COLO668 (cell line): ENCODE measurements around the gene LPAR3.

Source experiments
- DNase-seq: peaks from one replicate; lab custom pipeline; 2025; ENCODE audit not compliant: unreplicated experiment; lab: John Stamatoyannopoulos, UW

LPAR3 gene

DNA sequence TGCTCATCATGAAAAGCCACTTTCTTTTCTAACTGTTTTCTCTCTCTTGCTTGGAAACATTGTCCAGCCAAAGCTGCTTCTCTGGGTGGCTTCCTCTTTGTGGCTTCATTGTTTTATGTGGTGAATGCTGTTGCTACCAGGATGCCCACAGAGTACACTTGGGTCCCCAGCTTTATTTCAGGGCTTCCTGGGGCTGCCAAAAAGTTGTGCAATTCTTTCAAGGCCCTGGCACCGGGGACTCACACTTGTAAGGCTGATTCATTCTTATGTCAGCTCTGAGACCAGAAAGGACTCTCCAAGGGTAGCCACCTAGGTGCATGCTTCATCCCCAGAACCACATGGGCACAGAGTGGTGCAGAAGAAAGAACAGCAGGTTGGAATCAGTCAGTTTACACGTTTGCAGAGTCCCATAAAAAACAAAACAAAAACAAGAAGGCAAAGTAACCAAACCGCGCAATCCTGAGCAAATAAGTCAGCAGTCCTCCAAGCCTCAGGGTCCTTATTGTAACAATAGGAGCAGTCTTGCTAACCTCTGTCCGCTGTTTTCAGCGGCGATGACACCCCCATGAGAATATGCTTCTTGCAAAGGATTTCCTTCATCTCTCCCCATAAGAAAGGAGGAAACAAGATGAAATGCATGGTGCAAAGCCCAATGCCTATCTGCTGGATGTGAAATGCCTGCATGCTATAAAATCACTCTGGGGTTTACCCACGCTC is 112.8 kb downstream of the LPAR3 start:
- DNase-seq: no peak

DNA sequence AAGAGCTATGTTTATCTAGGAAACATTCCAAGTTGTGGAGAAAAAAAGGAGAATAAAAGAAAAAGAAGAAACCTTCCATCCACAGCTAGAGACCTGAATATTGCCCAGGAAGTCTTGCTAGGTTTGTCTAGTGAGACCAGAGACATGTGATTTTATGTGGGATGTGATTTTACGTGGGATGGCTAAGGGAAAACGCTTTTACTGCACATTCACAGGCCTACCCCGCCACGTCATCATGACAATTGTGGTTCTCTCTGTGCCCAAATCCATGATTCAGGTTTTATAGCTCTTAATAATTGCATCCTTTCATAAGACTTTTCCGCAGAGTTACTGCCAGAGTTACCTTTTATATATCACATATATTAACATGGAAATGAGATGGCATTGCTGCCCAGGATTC is 116.4 kb downstream of the LPAR3 start:
- DNase-seq: no peak

- DNase-seq: no peak
These were observed 117.5 kb downstream of the LPAR3 start for GRCh38 chr1:84775535-84775920.

DNA sequence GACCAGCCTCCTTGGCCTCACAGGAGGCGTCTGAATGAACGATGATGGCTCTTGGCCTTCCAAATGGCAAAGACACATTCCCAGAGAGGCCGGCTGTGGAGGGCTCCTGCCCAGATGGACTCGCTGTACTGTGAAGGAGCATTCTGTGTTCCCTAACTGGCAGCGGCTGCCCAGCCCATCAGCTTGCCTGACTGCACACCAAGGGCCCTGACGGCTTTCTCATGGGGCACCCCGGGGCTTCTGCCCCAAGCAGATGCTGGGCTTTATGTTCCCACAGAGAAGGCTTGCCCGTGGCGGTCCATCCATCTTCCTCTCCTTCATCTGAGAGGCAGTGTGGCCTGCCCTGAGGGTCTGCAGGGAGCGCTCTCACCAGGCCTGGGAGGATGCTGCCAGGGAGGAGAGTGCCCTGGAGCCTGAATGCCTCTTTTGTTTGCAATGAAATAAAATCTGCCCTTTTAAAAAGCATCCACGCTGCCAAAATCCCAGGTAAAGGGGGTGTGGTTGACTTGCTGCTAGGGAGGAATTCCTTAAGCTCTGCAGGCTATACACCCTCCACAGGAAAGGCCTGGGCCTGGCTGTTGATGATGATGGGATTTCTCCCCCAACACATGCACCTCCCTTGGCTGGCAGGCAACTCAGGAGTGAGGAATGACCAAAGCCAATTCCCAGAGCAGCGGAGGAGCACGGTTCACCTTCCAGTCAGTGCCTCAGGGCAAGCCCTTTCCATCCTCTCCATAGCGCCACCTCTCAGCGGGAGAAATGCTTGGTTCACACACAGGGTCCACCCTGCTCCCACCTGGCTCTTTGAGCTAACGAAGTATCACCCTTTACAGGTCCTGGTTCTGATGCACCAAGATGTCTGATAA is 118.1 kb downstream of the LPAR3 start:
- peak; percentile 37 for DNase-seq

DNA sequence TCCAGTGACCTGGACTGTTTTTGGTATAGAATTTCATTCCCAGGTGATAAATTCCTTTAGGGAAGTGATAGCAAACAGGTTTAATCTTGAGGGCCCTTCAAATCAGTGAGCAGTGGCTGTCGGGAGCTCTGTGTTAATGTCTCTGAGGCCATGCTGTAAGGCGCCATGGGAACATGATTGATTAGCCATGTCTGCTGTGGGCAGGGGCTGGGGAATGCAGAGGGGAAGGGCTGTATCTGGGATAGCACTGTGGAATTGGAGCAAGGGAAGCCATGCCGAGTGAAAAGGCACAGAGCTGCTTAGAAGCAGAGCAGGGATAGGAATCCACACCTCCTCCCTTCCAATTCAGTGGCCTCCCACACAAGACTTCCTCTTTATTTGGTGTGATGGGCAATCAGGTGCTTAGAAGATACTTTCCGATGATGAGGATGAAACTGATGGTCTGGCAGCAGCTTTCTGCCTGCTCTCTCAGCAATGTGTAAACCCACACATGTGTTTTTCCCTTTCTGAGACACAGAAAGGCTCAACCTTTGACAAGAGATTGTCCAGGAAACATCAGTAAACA is 119.0 kb downstream of the LPAR3 start:
- DNase-seq: no peak

- DNase-seq: no peak
These were observed 119.8 kb downstream of the LPAR3 start for GRCh38 chr1:84773195-84773594.

GRCh38 chr1:84772428-84772943 is 120.5 kb downstream of the LPAR3 start:
- peak; percentile 86 for DNase-seq

DNA sequence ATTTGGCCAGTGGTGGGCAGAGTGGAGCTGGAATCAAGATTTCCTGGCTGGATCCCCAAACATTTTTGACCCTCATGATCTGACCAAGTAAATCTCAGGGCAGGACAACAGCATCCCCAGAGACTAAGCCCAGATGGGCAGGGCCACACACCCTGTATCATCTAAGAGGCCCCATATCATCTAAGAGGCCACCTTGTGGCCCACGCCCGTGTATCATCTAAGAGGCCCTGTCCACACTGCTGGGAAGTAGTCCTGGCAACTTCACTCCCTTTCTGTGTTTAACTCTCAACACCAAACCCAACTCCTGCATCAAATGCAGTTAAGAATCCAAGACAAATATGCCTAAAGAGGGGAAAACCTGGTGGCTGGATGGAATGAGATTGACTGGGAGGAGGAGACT is 121.1 kb downstream of the LPAR3 start:
- DNase-seq: no peak

GRCh38 chr1:84770481-84770880 is 122.5 kb downstream of the LPAR3 start:
- DNase-seq: no peak

DNA sequence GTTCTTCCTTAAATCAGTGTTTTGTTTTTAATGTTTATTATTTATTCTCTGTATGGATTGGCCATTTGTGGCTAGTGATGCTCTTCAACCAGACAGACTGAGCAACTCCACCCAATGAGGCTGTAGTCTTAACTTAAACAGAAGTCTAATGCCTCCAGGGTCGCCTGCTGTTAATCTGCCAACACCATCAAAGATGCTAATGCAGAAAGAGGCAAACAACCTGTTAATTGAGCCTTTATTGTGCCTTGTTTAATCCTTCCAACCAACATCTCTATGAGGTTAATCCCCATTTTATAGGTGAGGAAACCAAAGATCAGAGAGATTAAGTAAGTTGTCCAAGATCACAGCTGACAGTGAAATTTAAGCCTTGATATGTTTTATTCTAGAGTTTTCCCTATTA is 123.4 kb downstream of the LPAR3 start:
- no peak for DNase-seq

DNA sequence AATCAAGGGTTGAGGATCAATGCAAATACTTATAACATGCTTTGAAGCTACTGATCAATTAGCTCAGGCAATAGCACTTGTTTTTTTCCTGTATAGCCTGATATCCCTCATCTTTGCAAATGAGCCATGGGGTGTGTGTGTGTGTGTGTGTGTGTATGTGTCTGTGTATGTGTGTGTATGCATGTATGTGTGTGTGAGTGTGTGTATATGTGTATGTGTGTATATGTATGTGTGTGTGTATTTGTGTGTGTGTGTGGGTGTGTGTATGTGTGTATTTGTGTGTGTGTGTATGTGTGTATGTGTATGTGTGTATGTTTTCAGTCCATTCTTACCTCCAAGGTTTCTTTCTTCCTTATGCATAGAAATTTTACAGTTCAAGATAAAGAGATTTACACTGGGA is 124.4 kb downstream of the LPAR3 start:
- DNase-seq: no peak

DNA sequence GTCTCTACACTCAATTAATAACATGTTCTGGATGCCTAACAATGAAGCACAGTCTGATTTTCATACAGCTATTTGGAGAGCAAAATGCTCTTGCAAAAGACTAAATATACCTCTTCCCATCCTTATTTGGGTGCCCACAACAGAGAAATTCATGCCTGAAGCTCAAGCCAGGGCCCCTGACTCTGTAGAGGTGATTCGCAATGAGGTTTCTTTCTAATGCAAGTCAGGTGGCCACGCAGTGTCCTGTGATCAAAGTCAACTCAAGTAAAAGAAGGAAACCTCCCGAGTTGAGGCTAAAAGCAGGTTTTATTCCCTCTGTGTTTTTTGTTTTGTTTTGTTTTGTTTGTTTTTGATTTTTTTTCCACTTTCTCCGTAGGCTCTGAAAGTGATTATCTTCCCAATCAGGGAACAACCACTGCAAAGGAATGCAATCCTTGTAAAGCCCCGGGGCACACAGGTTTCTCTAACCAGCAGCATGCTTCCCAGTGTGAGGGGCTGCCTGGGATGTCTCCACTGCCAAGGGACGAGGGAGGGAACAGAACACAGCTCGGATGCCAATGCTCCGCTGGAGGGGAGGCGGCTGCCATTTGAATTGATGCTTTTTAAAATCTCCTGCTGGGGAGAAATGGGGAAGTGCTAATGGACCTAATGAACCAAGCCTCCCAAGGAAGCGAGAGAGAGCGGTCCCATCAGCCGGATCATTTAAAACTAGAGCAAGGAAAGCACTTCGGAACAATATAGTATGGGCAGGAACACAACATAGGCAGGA is 128.9 kb downstream of the LPAR3 start:
- no peak for DNase-seq

GRCh38 chr1:84762664-84763063 is 130.3 kb downstream of the LPAR3 start:
- DNase-seq: no peak
